NCI-H1436 (cell line): Measurements from ENCODE around the gene P4HA3.
"Not testable (repeated sequence)": the region's sequence is repeated elsewhere in the genome, so short reads cannot be mapped to it uniquely, and the experiment has no call there.

Source experiments
- DNase-seq: peaks from one replicate; lab custom pipeline; 2025; lab: John Stamatoyannopoulos, UW

Gene P4HA3

DNA sequence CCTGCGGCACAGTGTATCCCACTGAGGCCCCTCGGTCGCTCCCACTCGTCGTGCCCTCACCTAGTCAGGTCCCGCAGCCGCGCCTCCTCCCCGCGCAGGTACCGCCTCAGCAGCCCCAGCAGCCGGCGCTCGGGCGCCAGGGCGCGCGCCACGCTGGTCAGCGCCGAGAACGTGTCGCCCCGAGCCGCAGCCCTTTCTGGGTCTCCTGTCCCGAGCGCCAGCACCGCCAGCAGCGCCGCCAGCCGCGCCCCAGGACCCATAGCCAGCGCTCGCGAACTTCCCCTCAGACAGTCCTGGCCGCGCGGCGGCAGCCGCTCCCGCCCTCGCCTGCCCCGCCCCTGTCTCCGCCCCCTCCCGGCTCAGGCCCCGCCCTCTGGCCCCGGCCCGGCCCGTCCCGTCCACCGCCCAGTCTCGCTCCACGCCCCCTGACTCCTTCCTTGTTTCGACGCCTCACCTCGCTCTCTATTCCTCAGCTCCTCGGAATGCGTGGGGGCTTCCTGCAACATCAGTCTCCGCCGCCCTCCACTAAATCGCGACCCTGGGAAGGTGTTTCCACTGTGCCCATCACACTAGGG, at the start of gene P4HA3:
Gene P4HA3, minus strand, starts transcription at position 289 of the 575 bp plus-strand sequence. Its CDS starts 29 bp downstream, at position 260.
- DNase-seq = no peak

DNA sequence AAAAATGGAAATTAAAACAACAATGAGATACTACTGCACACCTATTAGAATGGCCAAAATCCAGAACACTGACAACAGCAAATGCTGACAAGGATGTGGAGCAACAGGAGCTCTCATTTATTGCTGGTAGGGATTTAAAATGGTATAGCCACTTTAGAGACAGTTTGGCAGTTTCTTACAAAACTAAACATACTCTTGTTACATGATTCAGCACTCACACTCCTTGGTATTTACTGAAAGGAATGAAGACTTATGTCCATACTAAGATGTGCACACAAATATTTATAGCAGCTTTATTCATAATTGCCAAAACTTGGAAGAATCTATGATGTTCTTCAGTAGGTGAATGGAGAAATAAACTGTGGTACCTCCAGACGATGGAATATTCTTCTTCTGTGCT, 46.0 kb upstream of the P4HA3 start:
- DNase-seq = no peak

DNA sequence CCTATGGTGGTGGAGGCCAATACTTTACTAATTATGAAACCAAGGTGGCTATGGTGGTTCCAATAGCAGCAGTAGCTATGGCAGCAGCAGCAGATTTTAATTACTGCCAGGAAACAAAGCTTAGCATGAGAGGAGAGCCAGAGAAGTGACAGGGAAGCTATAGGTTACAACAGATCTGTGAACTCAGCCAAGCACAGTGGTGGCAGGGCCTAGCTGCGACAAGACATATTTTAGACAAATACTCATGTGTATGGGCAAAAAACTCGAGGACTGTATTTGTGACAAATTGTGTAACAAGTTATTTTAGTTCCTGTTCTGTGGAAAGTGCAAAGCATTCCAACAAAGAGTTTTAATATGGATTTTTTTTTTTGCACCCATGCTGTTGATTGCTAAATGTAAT, 44.2 kb upstream of the P4HA3 start:
- DNase-seq = no peak

DNA sequence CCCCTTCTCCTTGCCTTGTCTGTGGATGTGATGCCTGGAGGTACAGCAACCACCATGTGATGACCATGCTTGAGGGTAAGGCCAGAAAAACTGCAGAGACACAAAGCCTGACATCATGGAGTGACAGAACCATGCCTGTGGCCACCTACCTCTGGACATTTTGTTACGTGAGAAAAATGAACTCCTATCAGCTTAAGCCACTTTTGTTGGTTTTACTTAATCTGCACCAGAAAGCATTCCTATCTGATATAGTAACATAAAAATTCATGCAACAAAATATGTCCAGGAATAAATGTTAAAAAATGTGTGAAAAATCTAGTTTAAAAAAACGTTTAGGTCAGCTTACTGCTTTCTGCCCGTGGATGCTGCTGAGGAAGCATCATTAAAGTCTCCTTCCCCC, 42.6 kb upstream of the P4HA3 start:
- DNase-seq = no peak

DNA sequence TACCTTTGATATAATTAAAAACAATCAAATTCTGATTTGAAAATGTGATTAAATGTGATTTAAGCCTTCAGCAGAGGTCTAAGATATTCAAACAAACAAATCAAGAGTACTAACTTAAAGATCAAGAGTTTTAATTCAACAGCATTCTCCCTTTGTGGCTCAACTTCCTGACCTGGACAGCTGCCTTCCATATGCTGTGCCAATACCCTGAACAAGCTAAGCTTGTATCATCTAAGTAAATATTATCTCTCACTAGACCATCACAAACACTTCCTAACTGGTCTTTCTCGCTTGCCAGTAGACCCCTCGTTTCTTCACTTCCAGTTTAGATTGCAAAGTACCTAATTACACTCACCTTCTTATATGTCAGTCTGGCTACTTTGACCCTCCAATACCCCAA, 35.9 kb upstream of the P4HA3 start:
- DNase-seq = no peak

DNA sequence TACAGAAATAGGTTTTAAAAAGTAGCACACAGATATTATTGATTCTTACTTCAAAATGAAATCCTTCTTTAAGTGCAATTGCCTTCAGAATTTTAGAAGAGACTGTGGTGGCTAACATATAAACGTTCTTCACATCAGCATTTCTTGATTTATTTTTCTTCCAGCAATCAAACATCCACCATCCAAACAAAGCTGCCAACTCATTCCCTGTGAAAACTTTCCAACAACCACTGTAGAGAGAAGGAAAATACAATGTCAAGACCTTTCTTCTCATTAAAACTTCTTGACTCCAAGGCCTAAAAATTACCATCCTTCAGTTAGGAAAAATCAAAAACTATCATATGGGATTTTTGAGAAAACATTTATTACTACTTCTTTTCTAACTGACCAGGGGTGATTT, 34.0 kb upstream of the P4HA3 start:
- no peak for DNase-seq

DNA sequence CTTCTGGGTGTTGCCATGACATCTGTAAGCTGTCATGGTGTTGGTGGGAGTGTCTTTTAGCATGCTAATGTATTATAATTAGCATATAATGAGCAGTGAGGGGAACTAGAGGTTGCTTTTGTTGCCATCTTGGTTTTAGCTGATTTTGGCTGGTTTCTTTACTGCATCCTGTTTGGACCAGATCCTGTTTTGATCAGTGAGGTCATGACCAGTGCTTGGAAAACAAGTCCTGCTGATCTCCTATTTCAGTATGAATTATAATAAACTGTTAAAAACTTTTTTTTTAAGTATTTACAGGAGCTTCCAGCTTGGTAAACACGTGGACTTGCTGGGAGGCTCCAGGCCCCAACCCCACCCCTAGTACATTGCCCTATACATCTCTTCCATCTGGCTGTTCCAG, 30.5 kb upstream of the P4HA3 start:
- no peak for DNase-seq

DNA sequence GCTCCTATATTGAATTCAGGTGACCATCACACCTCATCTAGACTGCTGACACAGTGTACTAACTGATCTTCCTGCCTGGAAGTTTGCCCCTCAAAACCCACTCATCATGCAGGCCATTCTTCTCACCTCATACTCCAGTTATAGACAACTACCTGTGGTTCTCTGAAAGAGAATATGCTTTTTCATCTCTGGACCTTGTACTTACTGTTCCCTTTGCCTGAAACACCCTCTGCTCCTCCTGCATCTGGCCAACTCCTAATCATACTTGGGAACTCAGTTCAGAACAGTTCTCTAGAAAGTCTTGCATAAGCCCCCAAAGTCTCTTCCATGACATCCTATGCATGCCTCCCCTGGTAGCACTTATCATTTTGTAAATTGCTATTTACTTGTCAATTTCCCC, 28.2 kb upstream of the P4HA3 start:
- DNase-seq = no peak

DNA sequence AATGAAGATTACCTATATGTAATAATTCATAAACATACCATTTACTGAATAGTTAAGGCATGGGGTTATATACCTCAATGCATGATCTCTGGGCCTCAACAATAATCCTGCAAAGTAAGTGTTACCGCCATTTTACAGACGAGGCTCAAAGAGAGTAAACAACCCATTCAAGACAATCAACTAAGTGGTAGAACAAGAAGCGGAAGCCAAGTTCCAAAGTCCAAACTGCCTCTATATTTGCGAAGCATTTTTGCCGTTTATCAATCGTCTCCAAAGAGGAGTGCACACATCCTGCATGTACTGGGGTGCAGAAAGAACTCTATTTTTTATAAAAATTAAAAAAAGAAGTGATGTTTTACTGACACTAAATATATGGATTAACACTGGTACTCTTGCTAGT, 27.5 kb upstream of the P4HA3 start:
- DNase-seq = no peak

DNA sequence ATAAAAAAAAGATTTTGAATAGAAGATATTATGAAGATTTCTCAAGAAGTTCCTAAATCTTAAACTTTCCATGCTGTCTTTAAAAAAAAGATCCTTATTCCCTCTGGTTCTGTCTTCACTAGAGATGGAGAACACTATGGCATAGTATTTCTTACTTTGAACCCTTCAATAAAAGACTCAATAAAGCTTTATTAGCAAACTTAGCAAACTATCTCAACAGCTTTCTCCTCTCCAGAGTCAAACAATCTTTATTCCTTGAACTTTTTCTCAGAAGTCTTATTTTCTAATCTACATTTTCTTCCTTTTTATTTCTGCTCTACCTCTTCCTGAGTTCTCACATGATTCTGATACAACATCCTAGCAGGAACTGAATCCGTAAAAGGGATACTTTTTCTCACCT, 21.8 kb upstream of the P4HA3 start:
- no peak for DNase-seq

DNA sequence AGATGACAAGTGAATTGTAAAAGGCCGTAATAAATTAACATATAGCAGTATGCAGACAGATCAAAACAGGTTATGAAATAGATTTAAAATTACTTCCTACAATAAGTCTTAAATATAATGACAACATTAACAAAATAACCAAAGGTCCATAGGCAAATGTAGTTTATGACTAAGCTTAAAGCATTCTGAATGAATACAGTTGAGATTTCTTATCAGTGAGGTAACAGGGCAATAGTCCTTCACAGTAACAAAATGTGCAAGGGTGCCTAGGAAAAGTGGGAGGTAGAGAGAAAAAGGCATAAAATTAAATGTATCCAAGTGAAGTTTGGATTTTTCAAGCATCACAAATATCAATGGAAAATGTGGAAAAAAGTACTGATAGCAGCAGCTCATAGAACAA, 20.9 kb upstream of the P4HA3 start:
- no peak for DNase-seq

DNA sequence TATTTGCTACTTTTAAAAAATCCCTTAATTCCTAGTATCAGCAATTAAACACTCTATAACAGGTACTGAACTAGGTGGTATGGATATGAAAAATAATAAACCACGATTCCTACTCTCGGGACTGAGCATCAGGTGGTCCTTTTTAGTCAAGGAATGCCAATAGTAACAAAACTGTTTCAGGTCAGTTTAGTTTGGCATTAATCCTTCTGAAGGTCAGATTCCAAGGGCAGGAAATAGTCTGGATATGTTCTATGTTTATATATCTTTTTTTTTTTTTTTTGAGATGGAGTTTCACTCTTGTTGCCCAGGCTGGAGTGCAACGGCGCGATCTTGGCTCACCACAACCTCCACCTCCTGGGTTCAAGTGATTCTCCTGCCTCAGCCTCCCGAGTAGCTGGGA, 19.6 kb upstream of the P4HA3 start:
- not testable (repeated sequence) for DNase-seq

DNA sequence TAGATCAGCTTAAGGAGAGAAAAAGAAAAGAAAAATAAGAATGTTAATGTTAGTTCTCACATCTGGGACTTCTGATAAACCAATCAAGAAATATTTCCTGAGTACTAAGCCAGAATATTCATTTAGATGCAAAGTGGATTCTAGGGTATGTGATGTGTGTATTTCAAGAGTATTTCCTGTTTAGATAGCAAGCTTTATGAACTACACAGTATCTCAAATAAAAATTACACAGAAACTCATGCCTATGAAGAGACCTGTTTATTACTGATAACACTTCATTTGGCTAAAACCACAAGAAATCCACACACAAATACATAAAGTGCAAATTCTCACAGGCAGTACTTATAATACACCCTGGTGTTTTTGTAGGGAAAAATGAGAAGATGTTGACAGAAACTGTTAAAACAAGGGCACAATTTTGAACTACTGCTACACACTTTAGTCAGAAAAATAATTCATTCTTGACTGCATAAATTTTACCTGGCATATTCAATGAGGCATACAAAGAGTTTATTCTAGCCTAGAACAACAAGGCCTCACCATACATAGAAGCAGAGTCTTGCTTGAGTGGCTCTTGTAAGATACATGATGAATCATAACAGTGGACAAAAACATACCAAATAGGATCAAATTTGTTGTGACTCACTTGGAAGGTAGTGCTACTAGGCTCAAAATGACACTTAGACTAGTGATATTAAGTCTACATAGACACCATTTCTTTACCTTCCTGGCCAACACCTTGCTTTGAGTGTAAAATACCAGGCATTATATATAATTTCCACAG, 18.8 kb upstream of the P4HA3 start:
- no peak for DNase-seq

DNA sequence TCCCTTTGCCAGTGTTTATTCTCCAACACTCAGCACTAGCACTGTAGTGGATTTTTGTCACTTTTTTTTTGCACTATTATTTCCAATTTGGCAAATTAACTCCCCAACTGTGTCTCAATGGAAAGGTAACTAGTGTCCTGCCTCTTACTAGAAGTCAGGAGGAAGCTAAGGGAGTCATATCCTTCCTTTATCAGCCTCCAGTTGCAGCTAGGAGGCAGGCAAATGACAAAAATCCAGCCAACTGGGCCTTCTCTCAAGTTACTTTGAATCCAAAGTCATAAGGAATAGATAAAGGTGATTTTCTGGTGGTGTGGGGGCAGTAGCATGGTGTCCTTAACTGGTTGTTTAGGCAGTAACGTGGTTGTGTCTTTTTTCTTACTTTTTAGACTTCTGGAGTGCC, 15.6 kb upstream of the P4HA3 start:
- DNase-seq = no peak

DNA sequence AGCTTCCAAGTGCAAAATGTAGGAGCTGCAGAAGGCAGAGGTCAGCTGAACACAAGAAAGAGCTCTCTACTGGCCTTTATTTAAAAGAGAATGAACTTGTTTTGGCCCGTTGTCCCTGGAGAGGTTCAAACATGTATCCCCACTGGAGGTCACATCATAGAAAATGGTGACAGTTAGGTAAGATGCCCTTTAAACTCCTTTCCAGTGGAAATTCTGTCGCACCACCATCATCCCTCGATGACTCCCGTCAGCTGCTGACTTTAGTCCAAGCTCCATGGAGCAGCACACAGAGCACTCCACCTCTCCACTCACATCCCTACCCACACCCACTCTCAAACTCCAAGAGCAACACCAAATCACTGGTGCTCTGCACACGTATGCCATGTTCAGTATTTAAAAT, 15.2 kb upstream of the P4HA3 start:
- DNase-seq = no peak

DNA sequence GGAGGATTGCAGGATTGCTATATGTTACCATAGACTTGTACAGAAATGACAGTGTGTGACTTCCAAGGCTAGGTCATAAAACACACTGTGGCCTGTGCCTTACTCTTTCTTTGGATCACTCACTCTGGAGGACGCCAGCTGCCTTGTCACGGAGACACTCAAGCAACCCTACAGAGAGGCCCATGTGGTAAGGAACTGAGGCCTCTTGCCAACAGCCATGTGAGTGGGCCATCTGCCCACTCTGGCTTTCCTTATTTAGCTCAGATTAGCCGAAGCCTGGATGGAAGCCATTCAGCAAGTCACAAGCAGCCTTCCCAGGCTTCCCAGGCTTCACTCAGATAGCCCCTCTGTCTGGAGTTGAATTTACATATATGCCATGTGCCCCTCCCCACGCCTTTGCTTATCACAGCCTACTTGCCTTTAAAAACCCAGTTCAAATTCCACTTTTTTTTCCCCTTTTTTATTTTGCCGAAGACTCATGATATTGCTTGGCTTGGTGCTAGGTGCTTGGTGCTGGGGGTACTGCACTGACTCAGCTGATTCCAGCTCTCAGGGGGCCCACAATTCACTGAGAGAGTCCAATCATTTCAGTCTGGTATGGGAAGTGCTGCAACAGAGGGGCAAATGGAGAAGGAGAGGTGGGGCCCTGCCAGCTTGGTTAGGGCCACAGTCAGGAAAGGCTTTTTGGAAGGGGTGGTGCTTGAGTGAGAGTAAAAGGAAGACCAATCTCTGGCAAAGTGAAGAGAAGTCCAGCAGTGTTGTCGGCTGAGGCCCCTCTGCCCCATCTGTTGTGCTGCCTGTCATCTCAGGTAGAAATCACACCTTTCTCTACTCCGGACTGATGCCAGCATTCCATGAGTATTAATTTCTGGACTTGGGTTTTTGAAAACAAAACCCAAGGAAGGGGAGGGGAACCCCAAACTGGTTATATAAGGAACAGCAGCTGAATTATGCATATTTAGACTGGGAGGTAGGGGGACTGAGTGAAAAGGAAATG, 14.5 kb upstream of the P4HA3 start:
- no peak for DNase-seq

DNA sequence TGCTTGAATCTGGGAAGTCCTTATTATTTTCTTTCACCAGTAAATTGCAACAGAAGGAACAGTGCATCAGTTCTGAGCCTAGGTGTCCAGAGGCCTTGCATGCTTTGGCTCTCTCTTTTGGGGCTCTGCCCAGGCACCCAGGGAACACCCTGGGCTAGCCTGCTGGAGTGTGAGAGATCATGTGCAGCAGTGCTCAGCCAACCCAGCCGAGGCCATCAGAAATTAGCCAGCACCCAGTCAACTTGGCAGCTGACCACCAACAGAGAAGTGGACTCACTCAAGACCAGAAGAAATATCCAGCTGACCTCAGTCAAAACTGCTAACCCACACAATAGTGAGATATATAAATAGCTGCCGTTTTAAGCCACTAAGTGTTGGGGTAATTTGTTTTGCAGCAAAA, 11.2 kb upstream of the P4HA3 start:
- DNase-seq = no peak

DNA sequence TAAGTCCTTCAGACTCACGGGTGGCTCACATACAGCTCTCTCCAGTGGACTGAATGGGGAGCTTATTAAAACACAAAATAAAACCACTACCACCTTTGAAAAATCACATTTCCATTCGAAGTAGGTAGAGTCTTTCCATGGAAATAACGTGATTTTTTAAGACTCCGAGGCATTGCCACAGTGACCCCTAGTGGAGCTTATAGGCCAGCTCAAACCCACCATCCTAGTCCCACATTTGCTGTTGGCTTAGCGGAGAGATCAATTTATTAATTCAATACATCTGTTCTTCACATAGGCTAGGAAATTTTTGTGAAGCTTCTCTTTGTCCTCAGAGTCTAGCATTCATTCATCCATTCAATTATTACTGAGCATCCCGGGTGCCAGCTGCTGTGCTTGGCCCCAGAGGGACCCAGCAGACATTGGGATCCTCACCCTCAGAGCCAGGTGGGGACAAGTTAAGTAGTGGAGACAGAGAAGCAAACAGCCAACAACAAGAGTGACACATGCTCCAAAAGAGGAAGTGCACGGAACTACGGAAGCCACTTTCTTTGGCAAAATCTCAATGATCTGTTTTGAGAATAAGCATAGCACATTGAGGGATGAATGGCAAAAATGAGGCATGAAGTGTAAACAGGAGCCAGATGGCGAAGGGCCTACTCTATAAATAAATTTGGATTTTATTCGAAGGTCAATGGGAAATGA, 10.2 kb upstream of the P4HA3 start:
- DNase-seq = no peak

DNA sequence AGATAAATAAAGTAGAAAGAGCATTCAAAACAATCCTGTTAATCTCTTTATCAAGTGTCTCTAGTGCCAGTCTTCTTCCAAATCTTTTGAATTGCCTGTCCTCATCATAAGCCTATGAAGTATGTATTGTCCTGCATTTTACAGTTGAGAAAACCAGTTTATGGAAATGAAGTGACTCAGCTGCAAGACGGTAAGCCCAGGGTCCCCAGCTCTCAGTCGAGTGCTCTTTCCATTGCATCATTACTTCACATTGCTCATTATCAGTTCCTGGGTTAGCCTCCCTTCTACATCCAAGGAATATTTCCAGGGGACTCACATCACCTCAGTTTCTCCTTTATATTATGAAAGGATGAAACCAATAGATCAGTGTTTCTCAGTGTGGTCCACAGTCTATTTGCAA, 9.1 kb upstream of the P4HA3 start:
- DNase-seq = no peak

DNA sequence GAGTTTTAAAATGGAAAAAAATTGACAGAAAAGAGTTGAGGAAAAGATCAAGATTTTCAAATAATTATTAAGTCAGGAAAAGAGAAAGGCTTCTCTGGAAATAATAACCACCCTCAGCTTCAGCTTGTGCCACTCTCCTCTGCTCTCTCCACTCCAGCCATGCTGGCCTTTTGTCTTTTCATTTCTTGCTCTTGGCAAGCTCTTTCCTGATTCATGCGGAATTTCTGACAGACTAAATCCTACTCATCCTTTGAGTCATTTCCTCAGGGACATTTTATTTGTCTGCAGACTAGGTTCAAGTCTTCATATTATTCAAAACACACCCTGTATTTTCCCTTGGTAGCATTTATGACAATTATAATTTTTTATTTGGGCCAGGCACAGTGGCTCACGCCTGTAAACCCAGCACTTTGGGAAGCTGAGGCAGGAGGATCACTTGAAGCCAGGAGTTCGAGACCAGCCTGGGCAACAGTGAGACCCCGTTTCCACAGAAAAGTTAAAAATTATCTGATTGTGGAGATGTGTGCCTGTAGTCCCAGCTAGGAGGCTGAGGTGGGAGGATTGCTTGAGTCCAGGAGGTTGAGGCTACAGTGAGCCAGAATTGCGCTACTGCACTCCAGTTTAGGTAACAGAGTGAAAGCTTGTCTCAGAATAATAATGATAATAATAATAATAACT, 7.8 kb upstream of the P4HA3 start:
- DNase-seq = no peak

DNA sequence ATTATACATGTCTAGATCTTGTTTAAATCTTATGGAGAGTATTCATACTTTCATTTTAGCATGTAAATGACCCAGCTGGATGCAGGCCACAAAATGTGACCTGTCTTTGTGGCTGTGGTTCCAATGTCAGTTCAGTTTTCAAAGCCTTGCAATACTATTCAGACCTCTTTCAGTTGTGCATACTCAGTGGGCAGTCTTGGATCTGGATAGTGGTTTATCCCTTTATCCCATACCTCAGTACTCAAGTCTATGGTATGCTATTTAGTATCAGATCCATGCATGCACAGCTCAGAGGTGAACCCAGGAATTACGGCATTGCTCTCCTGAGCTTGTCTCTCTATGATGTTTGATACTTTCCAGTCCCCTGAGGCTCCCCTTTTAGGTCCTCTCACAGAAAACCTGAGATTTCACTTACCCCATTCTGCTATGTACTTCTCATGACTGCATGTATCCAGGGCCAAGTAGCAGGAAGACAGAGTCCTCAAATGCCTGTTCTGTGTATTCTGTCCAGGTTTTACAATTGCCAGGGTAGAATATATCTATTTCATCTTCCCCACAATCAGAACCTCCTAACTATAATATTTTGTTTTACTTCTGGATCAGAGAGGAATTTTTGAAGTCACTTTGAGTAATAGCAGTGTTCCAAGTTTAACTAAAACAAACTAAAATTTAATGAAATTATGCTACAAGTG, 6.9 kb upstream of the P4HA3 start:
- no peak for DNase-seq
